Muscle layer of colon (tissue), 2 donors: ENCODE results near the gene RAB4A.

Source experiments
- H3K27ac ChIP-seq: one replicate; pipeline ENCODE4 v1.7.0; 2013; ENCODE audit warnings: low read depth, mild to moderate bottlenecking, low read length, moderate library complexity
- H3K27me3 ChIP-seq, 2 donors: one replicate each; pipeline ENCODE4 v1.7.0; 2013; ENCODE audit warnings: low read length in 2 of 2, mild to moderate bottlenecking in 2 of 2; ENCODE audit not compliant: insufficient read depth in 2 of 2, control insufficient read depth in 1 of 2
- H3K36me3 ChIP-seq: one replicate; pipeline ENCODE4 v1.7.0; 2013; ENCODE audit warnings: mild to moderate bottlenecking, low read length; ENCODE audit not compliant: insufficient read depth
- H3K4me1 ChIP-seq: one replicate; pipeline ENCODE4 v1.7.0; 2013; ENCODE audit warnings: mild to moderate bottlenecking, low read length; ENCODE audit not compliant: insufficient read depth
- H3K4me3 ChIP-seq, 2 donors: one replicate each; pipeline ENCODE4 v1.7.0; 2013; ENCODE audit warnings: low read length in 2 of 2, low read depth in 1 of 2, mild to moderate bottlenecking in 1 of 2, moderate library complexity in 1 of 2
- H3K9ac ChIP-seq: one replicate; pipeline ENCODE4 v1.7.0; 2013; ENCODE audit warnings: low read length
- H3K9me3 ChIP-seq: one replicate; pipeline ENCODE4 v1.7.0; 2013; ENCODE audit warnings: mild to moderate bottlenecking, low read length
- donor health status: abdominal sarcoma.
- donor health status: Adenocarcinoma of cecum.

The RAB4A gene

GRCh38 chr1:229230140-229230892 lies 40.6 kb upstream of the RAB4A start:
- no peaks in the 10 kb centered on the region for H3K9me3 ChIP-seq
- H3K4me1 ChIP-seq = peaks cover 29% of the 10 kb centered on the region
- H3K36me3 ChIP-seq = no peaks in the 10 kb centered on the region
- no peak overlapping the region for H3K27ac ChIP-seq
- peak overlapping the region in 1 of 2 donors; percentile 15 for H3K4me3 ChIP-seq
- no peaks in the 10 kb centered on the region for H3K27me3 ChIP-seq
- no peak overlapping the region for H3K9ac ChIP-seq

- no peak overlapping the region for H3K27ac ChIP-seq
- no peak overlapping the region for H3K4me3 ChIP-seq
- no peaks in the 10 kb centered on the region for H3K36me3 ChIP-seq
- no peak overlapping the region for H3K9ac ChIP-seq
- peaks cover 29% of the 10 kb centered on the region for H3K4me1 ChIP-seq
- no peaks in the 10 kb centered on the region for H3K27me3 ChIP-seq
- no peaks in the 10 kb centered on the region for H3K9me3 ChIP-seq
Observed at GRCh38 chr1:229230893-229231753, 39.8 kb upstream of the RAB4A start.

- no peaks in the 10 kb centered on the region for H3K27me3 ChIP-seq
- no peak overlapping the region for H3K4me3 ChIP-seq
- H3K4me1 ChIP-seq = peaks cover 29% of the 10 kb centered on the region
- no peak overlapping the region for H3K9ac ChIP-seq
- no peak overlapping the region for H3K27ac ChIP-seq
- H3K36me3 ChIP-seq = no peaks in the 10 kb centered on the region
- no peaks in the 10 kb centered on the region for H3K9me3 ChIP-seq
Observed at GRCh38 chr1:229231754-229232119, 39.2 kb upstream of the RAB4A start.

GRCh38 chr1:229234870-229235472 lies 35.9 kb upstream of the RAB4A start:
- H3K4me1 ChIP-seq = peaks cover 7% of the 10 kb centered on the region
- no peak overlapping the region for H3K27ac ChIP-seq
- no peak overlapping the region for H3K9ac ChIP-seq
- H3K27me3 ChIP-seq = no peaks in the 10 kb centered on the region
- H3K4me3 ChIP-seq = no peak overlapping the region
- no peaks in the 10 kb centered on the region for H3K9me3 ChIP-seq
- no peaks in the 10 kb centered on the region for H3K36me3 ChIP-seq

GRCh38 chr1:229237320-229237719 lies 33.6 kb upstream of the RAB4A start:
- H3K9ac ChIP-seq = no peak overlapping the region
- no peak overlapping the region for H3K27ac ChIP-seq
- no peaks in the 10 kb centered on the region for H3K27me3 ChIP-seq
- H3K9me3 ChIP-seq = no peaks in the 10 kb centered on the region
- H3K36me3 ChIP-seq = no peaks in the 10 kb centered on the region
- no peaks in the 10 kb centered on the region for H3K4me1 ChIP-seq
- no peak overlapping the region for H3K4me3 ChIP-seq

GRCh38 chr1:229238231-229238630 lies 32.7 kb upstream of the RAB4A start:
- H3K36me3 ChIP-seq = no peaks in the 10 kb centered on the region
- H3K27me3 ChIP-seq = no peaks in the 10 kb centered on the region
- no peaks in the 10 kb centered on the region for H3K9me3 ChIP-seq
- no peaks in the 10 kb centered on the region for H3K4me1 ChIP-seq
- H3K27ac ChIP-seq = no peak overlapping the region
- H3K4me3 ChIP-seq = no peak overlapping the region
- H3K9ac ChIP-seq = no peak overlapping the region

- Histone ChIP-seq H3K27me3 (no peaks in the 10 kb centered on the region), H3K4me3 (no peak overlapping the region), H3K4me1 (no peaks in the 10 kb centered on the region), H3K9ac (no peak overlapping the region), H3K9me3 (no peaks in the 10 kb centered on the region), H3K27ac (no peak overlapping the region), H3K36me3 (no peaks in the 10 kb centered on the region)
Observed at GRCh38 chr1:229238674-229239415, 32.1 kb upstream of the RAB4A start.

- H3K4me1 ChIP-seq = no peaks in the 10 kb centered on the region
- H3K9me3 ChIP-seq = no peaks in the 10 kb centered on the region
- no peaks in the 10 kb centered on the region for H3K36me3 ChIP-seq
- no peak overlapping the region for H3K9ac ChIP-seq
- H3K4me3 ChIP-seq = no peak overlapping the region
- no peak overlapping the region for H3K27ac ChIP-seq
- H3K27me3 ChIP-seq = no peaks in the 10 kb centered on the region
Observed at GRCh38 chr1:229240532-229240931, 30.4 kb upstream of the RAB4A start.

- Histone ChIP-seq H3K27me3 (no peaks in the 10 kb centered on the region), H3K27ac (no peak overlapping the region), H3K9ac (no peak overlapping the region), H3K9me3 (no peaks in the 10 kb centered on the region), H3K36me3 (no peaks in the 10 kb centered on the region), H3K4me1 (no peaks in the 10 kb centered on the region), H3K4me3 (no peak overlapping the region)
Observed at GRCh38 chr1:229241390-229241789, 29.5 kb upstream of the RAB4A start.

GRCh38 chr1:229243638-229244037 lies 27.3 kb upstream of the RAB4A start:
- Histone ChIP-seq H3K27me3 (no peaks in the 10 kb centered on the region), H3K36me3 (no peaks in the 10 kb centered on the region), H3K9me3 (no peaks in the 10 kb centered on the region), H3K9ac (no peak overlapping the region), H3K4me3 (no peak overlapping the region), H3K27ac (no peak overlapping the region), H3K4me1 (no peaks in the 10 kb centered on the region)

GRCh38 chr1:229244091-229244490 lies 26.8 kb upstream of the RAB4A start:
- no peaks in the 10 kb centered on the region for H3K9me3 ChIP-seq
- H3K9ac ChIP-seq = no peak overlapping the region
- no peak overlapping the region for H3K27ac ChIP-seq
- H3K4me3 ChIP-seq = no peak overlapping the region
- H3K36me3 ChIP-seq = no peaks in the 10 kb centered on the region
- H3K27me3 ChIP-seq = no peaks in the 10 kb centered on the region
- H3K4me1 ChIP-seq = no peaks in the 10 kb centered on the region
